Measurements from ENCODE around the gene ABCA7.
"Not testable (repeated sequence)": the region's sequence is repeated elsewhere in the genome, so short reads cannot be mapped to it uniquely, and the experiment has no call there.

ABCA7 gene

GRCh38 chr19:1106841-1107660 lies 67.1 kb downstream of the ABCA7 start:
- no peak for DNase-seq

- DNase-seq, result no peak
Measured at GRCh38 chr19:1107661-1108261, 67.9 kb downstream of the ABCA7 start.

- no peak for DNase-seq
Measured at GRCh38 chr19:1108291-1109031, 68.6 kb downstream of the ABCA7 start.

GRCh38 chr19:1109032-1109551 lies 69.2 kb downstream of the ABCA7 start:
- no peak for DNase-seq

- no peak for DNase-seq
Measured at GRCh38 chr19:1109697-1110671, 70.1 kb downstream of the ABCA7 start.

- no peak for DNase-seq
Measured at GRCh38 chr19:1110809-1111640, 71.1 kb downstream of the ABCA7 start.

- no peak for DNase-seq
Measured at GRCh38 chr19:1111641-1112267, 71.8 kb downstream of the ABCA7 start.

- no peak for DNase-seq
Measured at GRCh38 chr19:1112268-1113029, 72.5 kb downstream of the ABCA7 start.

- peak; percentile 74 for DNase-seq
Measured at GRCh38 chr19:1113030-1113985, 73.4 kb downstream of the ABCA7 start.

- no peak for DNase-seq
Measured at GRCh38 chr19:1113986-1114483, 74.1 kb downstream of the ABCA7 start.

- not testable (repeated sequence) for DNase-seq
Measured at GRCh38 chr19:1114728-1115127, 74.8 kb downstream of the ABCA7 start.

All from central memory CD4-positive, alpha-beta T cell (primary cell).